GM18868 (cell line): Measurements from ENCODE around the gene C14orf119.

Source experiments
- ATAC-seq: cut with Tn5 transposase; IDR thresholded peaks from one replicate; pipeline ENCODE4 v1.9.1; 2021; ENCODE audit warnings: mild to moderate bottlenecking, moderate library complexity; ENCODE audit not compliant: unreplicated experiment

Gene C14orf119

DNA sequence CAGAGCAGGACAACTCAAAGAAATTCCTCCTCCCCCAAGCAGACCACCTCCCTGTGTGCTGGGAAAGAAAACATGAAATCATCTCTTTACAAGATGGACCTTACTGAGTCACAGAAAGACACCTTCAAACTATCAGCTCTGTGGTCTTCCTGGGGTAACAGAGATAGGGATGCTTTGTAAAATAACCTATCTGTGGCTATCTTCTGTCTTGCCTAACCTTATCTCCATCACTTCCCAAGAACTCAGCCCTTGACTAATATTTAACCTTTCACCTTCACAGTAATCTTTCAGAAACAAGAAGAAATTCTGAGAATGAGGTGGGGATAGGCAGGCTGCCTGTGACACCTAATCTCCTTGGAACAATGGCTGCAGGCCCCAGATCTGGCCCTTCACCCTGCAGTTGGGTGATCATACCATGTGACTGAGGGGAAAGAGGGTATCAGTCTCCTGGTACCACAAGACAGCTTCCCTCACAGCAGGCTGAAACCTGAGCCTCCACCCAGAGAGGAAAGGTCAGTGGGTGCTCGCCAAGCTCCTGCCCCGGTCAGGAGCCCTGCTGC, 51.1 kb downstream of the C14orf119 start:
- ATAC-seq, result no peak

DNA sequence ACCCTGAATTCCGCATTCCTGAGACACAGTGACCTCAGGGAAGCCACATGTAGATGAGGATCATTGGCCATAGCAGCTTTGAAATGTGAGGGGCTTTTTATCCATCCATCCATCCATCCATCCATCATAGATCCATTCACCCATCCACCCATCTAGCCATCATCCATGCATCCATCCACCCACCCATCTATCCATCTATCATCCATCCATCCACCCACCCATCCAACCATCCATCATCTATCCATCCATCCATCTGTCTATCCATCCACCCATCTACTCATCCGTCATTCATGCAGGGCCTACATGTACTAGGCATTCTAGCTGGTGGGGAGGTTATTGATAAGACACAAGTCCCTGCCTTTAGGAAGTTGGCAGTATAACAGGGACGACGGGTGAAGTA, 51.7 kb downstream of the C14orf119 start:
- ATAC-seq, result no peak

DNA sequence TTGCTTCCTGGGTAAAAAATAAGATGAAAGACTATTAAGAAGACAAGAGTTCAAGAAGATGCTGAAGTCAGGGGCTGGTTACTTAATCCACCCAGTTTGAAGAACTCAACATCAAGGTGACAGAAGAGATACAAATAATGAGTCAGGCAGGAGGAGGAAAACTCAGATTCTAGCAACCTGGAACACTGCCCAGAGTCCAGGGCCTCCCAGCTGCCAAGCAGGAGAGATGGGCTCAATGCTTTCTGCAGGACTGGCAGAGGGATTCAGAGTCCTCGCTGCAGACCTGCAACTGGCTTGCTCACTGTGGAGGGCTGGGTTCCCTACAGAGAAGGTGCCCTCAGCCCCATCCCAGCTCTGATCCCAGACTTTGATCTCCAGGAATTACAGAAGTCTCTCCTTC, 52.4 kb downstream of the C14orf119 start:
- ATAC-seq, result no peak

DNA sequence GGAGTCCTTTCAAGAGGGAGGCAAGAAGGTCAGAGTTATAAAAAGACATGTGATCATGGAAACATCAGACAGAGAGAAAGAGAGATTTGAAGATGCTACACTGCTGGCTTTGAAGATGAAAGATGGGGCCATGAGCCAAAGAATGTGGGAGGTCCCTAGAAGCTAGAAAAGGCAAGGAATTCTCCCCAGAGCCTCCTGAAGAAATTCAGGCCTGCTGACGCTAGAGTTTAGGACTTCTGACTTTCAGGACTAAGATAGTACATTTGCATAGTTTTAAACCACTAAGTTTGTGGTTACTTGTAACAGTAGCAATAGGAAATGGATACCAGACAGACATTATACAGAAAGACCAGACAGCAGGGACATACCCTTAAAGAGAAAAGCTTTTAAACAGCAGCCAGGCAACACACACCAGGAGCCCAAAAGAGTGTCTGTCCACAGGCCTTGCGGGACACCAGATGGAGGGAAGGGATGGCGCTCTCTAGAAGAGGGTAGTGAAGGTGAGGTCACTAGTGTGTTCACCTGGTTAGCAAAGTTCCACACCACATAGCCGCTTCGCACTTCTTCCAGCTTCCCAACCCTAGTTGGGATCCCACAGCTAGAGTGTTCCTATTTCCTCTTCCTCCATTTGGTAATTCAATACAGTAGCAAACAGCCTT, 53.4 kb downstream of the C14orf119 start:
- no peak for ATAC-seq

DNA sequence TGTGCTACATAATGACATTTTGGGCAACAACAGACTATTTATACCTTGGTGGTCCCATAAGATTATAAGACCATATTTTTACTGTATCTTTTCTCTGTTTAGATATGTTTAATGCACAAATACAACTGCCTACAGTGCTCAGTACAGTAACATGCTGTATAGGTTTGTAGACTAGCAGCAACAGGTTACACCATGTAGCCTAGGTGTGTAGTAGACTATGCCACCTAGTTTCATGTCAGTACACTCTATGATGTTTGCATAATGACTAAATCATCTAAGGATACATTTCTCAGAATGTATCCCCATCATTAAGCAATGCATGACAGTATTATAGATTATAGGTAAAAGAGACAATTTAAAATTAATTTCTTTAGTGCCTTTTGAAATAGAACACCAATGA, 54.4 kb downstream of the C14orf119 start:
- ATAC-seq, result no peak
